HS-5 (cell line): ENCODE data around the gene RAB11FIP5.
"Not testable (repeated sequence)": the region's sequence is repeated elsewhere in the genome, so short reads cannot be mapped to it uniquely, and the experiment has no call there.

Experiments
- DNase-seq: peaks from one replicate; pipeline ENCODE4 v3.0.0-alpha.2; 2012; ENCODE audit warnings: low read depth

The RAB11FIP5 gene

DNA sequence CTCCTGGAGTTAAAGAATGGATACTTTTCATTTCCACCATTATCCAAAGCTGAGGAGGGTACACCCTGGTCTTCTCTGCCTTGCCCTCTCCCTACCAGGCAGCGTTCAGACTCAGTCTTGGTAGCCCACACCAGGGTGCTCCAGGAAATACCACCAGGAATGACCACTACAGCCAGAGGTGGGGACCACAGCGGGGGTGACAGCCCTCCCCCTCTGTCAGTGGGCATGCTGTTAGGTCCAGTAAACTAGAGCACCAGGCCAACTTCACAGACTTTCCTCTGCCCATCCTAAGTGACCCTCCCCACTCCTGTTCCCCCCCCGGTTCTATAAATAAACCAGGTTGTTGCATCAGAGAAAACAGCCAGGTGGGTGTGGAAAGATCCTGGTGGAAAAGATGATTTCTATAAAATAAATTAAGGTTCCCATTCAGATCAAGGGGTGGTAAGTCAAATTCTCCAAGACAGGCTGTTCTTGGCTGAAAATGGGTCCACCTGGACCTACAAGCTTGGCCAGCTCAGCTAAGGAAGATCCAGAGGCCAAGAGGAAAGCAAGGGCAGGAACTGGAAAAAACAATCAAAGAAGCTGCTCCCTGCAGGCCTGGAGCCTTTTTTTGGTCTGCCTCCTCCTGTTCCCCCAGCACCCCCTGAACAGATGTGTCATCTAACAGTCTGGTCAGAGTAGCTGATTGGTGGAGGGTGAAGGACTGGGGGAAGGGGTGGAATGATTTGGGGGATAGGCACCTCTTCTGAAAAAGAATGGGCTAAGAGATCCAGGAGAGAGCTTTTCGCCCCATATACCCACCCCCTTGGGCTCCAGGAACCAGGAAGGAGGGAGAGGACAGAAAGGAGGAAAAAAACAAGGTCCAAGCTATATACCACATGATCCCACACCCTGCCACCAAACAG lies 2.3 kb downstream of the RAB11FIP5 start:
- no peak for DNase-seq

DNA sequence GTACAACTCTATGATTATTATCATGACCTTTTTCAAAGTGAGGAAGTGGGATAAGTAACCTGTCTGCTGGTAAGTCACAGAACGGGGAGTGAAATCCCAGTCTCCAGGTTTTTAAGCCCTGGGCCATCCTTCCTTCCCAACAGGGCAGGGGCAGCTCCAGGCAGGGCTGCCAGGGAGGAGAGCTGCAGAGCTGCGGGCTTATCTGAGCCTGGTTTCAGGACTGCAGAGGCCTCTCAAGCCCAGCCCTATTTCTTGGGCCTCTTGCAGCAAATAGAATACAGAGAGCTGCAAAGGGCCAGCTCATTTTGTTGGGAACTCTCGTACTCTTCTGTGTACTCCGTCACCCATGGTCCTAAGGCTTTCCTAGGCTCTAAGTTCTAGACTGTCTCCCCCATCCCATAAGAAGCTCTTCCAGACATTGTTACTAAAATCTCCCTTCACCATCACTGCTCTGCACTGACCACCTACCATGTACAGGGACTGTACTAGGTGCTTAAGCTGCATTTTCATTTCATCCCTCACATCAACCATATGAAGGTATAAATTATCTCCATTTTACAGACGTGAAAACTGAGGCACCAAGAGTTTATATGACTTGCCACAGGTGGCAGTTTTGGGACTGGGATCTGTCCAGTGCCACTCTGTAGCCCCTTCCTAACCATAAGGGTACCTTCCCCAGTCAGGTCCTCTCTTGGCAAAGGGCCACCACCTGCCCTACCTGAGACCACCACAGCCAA lies 3.1 kb downstream of the RAB11FIP5 start:
- no peak for DNase-seq

- DNase-seq, result no peak
Observed at GRCh38 chr2:73107211-73107926, 5.4 kb downstream of the RAB11FIP5 start.

DNA sequence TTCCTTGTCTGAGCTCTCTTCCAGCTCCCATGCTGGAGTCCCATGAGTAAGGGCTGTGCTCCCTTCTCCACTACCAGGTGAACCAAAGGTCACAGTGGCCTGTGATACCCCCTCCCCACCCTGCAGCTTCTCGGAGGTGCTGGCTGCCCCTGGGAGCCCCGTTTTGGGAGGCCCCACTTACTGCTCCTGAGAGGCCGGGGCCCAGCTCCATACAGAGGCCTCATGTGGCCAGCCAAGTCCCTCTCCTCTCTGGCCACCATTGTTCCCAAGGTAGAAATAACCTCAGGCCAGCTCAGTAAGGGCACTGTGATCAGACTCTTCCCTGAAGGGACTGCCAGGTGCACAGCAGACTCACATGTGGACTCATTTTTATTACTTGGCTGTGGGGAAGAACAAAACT lies 6.0 kb downstream of the RAB11FIP5 start:
- no peak for DNase-seq

- no peak for DNase-seq
Observed at GRCh38 chr2:73105511-73105971, 7.2 kb downstream of the RAB11FIP5 start.

GRCh38 chr2:73104933-73105332 lies 7.8 kb downstream of the RAB11FIP5 start:
- no peak for DNase-seq

DNA sequence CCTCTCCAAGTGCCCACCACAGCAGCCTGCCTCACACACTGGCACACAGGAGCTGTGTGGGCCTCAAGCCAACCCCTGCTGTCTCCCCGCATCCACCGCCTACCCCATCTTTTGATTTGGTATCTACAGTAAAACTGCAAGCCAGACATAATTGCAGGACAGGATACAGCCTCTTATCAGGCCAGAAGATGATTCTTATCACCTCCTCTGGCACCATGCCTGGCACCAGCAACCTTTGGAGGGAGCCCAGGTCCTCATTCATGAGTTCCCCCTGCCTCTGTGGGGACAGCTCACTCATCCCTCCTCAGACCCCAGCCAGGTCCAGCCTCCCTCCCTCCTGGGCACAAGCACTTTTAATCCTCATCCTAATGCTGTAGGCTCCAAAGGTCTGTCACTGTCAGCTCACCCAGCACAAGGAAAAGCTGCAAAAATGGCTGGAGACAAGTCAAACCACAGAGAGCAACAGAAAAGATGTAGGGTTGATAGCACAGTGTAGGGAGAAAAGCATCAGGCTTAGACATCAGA lies 9.7 kb downstream of the RAB11FIP5 start:
- no peak for DNase-seq

DNA sequence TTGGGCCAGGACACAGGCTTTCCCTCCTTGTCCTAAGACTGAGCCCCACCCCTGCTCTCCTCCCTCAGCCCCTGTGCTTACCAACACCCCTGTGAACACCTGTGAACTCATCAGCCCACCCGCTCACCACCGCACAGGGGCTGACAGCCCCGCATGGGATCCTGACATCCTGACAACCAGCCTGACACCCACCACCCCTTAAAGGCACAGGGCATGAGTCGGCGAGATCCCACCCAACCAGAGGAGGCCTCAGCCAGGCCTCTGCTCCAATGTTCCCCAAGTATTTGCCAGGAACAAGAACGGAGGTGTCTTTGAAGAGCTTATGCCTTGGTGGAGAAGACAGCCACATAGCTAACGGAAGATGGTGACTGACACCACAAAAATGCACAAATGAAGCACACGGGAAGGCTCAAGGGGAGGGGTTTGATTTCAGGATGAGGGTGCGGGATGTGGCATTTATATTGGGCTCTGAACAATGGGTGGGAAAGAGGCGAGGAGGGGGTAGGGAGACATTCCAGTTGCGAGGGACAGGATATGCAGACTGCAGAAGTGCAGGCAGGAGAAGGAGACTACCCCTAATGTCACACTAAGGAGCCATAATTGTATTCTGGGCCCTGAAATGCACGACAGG lies 11.0 kb downstream of the RAB11FIP5 start:
- DNase-seq, result no peak

DNA sequence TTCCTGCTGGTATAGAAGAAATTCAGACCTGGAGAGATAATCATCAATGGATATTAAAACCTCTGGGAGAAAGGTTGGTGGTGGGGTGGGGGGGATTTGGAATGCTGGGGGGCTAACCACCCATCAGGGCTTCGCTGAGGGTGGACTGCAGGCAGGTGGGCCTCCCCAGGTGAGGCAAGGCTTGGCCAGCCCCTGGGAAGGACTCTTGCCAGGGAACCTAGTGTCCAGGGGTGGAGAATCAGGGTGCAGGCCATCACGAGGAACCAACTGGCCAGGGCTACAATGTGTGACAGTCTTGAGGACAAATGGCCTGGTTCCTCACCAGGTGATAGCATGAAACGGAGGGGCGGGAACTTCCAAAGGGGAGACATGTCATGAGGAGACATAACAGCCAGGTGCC lies 11.8 kb downstream of the RAB11FIP5 start:
- no peak for DNase-seq

DNA sequence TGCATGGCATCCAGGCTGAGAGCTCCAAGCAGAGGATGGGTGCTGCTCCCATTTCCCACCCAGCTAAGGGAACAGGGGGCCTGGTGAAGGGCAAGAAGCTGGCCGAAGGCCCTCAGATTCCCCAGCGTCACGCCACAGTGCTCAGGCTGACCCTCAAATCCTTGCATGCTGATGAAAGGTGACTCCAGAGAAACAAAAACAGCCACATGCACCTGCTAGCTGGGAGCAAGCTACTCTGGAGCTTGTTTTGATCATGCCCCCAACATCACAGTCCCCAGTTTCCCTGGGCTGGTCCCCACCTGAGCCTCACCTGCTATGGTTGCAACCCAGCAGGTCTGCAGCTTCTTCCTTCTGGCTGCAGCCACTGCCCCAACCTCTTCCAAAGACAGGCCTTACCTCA lies 13.3 kb downstream of the RAB11FIP5 start:
- DNase-seq, result no peak

GRCh38 chr2:73095910-73096309 lies 16.8 kb downstream of the RAB11FIP5 start:
- DNase-seq, result no peak

GRCh38 chr2:73093601-73094218 lies 19.0 kb downstream of the RAB11FIP5 start:
- DNase-seq, result not testable (repeated sequence)

DNA sequence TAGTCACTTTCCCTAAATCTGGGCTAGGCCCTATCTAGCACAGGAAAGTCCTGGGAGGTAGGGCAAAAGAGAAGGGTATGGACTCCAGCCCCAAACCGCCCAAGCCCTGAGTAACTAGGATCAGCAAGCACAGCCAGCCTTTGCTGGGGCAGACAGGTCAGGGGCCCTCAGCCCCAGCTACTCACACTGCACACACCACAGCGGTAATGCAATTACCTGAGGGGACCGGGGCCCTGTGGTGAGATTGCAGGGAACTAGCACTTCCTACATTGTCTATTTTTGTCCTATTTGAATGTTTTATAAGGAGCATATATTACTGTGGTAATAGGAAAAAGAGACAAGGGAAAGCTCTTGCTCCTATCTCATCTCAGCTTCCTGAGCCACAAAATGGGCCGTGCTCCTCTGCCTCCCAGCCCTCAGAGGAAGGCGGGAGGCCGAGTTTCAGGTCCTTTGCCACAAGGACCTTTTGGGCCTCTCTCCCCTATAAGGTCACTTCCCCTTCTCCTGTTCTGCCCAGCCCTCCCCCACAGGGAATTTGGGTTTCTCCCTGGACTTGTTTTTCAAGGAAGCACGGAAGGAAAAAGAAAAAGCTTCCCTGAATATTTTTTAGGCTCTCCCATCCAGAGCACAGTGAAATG lies 20.5 kb downstream of the RAB11FIP5 start:
- DNase-seq, result no peak

- DNase-seq, result no peak
Observed at GRCh38 chr2:73091696-73092095, 21.1 kb downstream of the RAB11FIP5 start.

DNA sequence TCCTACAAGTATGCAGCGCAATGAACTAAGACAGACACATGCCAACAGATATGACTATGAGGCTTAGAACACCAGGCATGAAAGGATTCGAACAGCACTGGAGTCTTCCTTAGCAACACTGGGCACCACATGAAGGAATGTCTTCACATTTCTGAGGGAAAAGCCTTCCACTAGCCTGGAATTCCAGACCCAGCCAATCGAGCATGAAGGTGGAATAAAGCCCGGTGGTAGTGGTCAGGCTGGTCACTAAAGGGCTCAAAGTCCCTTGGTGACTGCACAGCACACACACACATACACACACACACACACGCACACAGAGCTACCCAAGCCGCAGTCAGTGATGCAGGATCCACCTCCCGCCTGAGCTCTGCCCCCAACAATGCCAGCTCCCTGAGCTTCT lies 21.6 kb downstream of the RAB11FIP5 start:
- no peak for DNase-seq

DNA sequence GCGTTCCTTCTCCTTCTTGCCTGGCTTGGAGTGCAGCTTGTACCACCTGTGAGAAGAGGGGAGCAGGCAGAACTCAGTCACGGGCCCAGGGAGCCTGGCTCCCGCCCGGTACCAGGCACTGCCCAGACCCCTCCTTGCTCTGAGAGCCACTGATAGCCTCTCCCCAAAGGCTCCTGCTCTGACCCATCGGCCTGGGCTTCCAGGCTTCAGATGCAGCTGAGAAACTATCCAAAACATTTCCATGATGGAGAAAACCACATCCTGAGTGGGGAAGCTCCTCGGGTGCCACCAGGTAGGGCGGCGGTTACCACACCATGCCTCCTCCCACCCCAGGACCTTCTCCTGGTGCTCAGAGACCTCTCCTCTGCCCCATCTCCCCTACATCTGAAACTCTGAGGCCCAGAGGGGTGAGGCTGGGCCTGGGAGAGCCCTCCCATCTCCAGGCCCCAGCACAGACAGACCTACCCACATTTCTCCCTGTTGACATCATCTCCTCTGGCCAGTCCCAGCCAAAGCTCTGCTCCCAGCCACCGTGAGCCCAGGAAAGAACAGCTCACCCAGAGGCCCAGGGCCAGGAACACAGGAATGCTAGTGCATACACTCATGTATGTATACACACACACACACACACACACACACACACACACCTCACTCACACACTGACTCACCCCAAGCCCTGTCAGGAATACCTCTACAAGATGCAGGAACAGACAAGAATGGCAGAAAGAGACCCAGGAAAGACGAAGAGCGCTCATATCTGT lies 23.3 kb downstream of the RAB11FIP5 start:
- DNase-seq, result peak; percentile 92

GRCh38 chr2:73088703-73089102 lies 24.0 kb downstream of the RAB11FIP5 start:
- no peak for DNase-seq

- no peak for DNase-seq
Observed at GRCh38 chr2:73088211-73088610, 24.5 kb downstream of the RAB11FIP5 start.

DNA sequence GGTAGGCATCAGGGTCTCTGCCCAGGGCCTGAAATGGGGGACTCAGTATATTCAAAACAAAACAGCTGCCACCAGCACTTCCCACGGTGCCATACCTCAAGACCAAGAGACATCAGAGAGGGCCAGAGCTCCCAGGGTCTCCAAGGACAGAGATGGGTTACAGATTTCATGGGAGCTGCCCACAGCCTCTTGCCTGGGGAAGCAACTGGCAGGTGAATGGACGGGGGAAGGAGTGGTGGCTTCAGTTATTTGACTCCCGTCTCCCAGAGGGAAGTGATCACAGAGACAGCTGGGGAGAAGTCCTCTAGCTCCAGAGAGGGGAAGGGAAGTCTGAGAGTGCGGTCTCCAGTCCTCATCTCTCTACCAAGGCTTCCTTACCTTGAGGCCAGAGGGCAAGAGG lies 25.4 kb downstream of the RAB11FIP5 start:
- no peak for DNase-seq

- DNase-seq, result no peak
Observed at GRCh38 chr2:73085691-73086090, 27.1 kb downstream of the RAB11FIP5 start.
